Gastroesophageal sphincter (tissue), 3 donors: ENCODE measurements around the gene TMEM54.

Experiments used
- EP300 ChIP-seq: sonication (generic); formaldehyde crosslinking; IDR thresholded peaks from one replicate; pipeline ENCODE4 v1.6.1; 2017; ENCODE audit warnings: antibody characterized with exemption, mild to moderate bottlenecking
- POLR2A ChIP-seq, 2 donors: fragments of 450-650 bp; IDR thresholded peaks; one replicate each; pipeline ENCODE4 v1.6.1; 2017; ENCODE audit warnings: antibody characterized with exemption in 2 of 2, mild to moderate bottlenecking in 2 of 2, moderate library complexity in 1 of 2
- POLR2AphosphoS5 ChIP-seq: sonication (generic); formaldehyde crosslinking; IDR thresholded peaks from one replicate; pipeline ENCODE4 v1.6.1; 2017; ENCODE audit warnings: antibody characterized with exemption
- TF ChIP-seq, protein P1 (sequence below), 4 experiments: fragments of 200-600 bp in 2 of 4; fragments of 450-650 bp in 2 of 4; sonication (generic) in 1 of 4; IDR thresholded peaks; one replicate each; pipeline ENCODE4 v1.5.1; 2017 to 2019; ENCODE audit warnings: antibody characterized with exemption in 4 of 4, mild to moderate bottlenecking in 2 of 4, moderate library complexity in 2 of 4

DNA sequence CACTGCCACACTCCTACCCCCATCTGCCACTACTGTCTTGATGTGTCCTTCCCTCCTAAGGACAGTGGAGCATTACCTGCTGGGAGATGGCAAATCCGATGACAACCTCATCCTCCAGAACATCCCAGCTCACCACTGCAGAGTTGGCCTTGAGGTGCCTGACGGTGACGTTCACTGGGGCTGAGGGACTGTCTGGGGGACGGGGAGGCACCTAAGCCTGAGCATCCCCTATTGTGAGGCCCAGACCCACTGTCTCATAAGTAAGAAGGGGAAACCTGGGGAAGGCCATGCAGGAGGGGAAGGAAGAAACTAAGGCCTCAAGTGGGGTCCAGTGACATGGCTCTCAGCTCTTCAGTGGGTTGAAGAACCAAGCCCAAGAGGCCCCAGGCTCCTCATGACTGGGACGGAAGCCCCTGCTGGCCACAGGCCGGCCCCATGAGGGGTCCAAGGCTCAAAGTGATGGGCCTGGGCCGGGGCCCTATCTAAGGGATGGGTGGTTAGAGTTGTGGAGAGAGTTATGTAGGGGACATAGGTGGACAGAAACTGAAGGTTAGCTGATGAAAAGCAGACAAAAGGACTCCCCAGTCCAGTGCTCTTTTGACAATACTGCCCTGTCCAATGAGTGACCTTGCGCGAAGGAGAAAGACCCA lies 32.3 kb downstream of the TMEM54 start:
- TF ChIP-seq, protein P1, sequence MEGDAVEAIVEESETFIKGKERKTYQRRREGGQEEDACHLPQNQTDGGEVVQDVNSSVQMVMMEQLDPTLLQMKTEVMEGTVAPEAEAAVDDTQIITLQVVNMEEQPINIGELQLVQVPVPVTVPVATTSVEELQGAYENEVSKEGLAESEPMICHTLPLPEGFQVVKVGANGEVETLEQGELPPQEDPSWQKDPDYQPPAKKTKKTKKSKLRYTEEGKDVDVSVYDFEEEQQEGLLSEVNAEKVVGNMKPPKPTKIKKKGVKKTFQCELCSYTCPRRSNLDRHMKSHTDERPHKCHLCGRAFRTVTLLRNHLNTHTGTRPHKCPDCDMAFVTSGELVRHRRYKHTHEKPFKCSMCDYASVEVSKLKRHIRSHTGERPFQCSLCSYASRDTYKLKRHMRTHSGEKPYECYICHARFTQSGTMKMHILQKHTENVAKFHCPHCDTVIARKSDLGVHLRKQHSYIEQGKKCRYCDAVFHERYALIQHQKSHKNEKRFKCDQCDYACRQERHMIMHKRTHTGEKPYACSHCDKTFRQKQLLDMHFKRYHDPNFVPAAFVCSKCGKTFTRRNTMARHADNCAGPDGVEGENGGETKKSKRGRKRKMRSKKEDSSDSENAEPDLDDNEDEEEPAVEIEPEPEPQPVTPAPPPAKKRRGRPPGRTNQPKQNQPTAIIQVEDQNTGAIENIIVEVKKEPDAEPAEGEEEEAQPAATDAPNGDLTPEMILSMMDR (IDR thresholded peaks at IDR 0.05), result no peak
- TF ChIP-seq EP300 (no peak), POLR2AphosphoS5 (no peak), POLR2A (IDR thresholded peaks at IDR 0.05) (no peak)
